Measurements from ENCODE around the gene LAMB3.

The LAMB3 gene

DNA sequence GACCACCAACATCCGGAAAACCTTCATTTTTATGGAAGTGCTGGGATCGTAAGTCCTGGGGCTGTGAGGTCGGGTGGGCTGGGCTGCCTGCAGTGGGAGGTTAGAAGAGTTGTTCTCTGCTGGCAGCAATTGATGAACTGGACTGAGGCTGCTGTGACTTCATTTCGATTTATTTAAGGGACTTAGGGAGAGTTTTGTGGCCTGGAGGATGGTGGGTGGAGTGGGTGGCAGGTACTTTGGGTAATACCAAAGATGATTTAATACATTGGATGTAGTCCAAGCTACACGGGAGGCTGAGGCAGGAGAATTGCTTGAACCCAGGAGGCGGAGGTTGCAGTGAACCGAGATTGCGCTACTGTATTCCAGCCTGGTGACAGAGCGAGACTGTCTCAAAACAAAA lies 57.2 kb downstream of the LAMB3 start:
- DNase-seq (ENCODE audit: low read depth), result no peak

DNA sequence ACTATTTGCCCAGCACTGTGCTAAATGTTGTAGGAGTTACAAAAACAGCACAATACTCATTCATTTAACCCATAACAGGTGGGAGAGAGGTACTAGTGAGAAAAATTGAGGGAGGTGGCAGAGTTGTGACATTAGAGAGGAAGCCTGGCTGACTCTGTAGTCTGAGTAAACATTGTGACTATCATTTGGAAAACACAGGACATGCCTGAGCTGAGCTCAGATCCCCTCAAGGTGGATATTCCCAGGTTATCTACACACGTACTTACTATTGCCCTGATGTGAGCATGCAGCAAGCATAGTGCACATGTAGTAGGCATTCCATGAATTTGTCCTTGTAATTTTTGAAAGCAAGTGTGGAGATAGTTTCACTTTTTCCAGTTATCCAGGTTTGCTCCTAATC lies 57.8 kb downstream of the LAMB3 start:
- no peak for DNase-seq (ENCODE audit: low read depth)

GRCh38 chr1:209593747-209594146 lies 58.5 kb downstream of the LAMB3 start:
- DNase-seq (ENCODE audit: low read depth), result no peak

- DNase-seq (ENCODE audit: low read depth), result no peak
Observed at GRCh38 chr1:209590405-209590804, 61.8 kb downstream of the LAMB3 start.

DNA sequence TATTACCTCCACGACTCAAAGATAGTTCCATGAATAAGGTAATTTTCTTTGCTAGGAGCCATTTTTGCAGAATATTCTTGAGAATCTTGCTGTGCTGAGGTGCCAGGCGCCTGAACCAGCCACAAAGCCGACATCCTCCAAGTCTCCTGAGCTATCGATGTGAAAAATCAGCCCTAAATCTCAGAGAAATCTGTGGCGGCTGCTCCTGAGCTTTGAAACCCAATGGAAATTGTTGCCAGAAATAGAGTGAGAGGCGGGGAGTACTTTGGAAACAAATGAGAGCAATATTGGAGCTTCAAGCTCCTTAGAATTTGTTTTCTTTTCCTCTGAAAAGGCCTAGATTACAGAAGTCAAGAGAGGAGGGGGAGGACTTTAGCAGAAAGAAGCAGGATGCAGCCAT lies 62.4 kb downstream of the LAMB3 start:
- no peak for DNase-seq (ENCODE audit: low read depth)

DNA sequence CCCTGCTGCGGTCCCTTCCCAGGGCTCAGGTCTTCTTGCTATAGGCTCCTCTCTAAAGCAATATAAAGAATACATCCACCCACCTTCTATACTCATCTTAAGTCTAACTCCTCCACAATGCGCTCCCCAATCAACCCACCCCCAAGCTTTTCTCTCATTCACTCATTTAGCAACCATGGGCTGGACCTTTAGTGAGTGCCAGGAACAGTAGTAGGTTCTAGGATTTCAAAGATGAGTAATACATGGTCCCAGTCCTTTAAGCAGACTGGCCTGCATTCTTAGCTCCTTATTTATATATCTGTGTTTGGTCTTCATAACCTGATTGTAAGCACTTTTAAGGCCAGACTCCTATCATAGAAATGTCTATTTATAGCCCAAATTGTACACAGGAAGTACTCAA lies 62.8 kb downstream of the LAMB3 start:
- DNase-seq (ENCODE audit: low read depth), result no peak

- no peak for DNase-seq (ENCODE audit: low read depth)
Observed at GRCh38 chr1:209587789-209588188, 64.4 kb downstream of the LAMB3 start.

DNA sequence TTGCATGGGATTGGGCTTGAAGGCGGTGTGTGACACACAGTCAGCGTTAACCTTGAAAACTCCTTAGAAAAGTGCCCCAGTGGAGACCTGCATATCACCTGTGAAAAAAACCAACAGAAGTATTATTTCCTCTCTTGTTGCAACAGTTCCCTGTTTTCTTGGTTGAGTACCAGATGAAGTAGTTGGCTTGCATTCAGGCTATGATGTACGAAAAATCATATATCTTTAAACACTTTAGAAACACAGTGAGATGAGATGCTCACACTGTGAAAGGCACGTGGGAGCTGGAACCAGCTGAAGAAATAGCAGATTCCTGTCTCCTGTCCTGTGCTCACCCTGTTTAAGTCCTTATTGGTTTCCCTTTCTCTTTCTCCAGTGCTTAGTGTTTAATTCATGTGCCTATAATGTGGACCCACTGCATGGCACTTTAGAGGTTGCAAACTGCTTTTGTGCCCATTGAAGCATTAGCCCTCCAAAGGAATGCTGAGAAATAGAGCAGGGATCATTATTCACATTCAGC lies 65.9 kb downstream of the LAMB3 start:
- no peak for DNase-seq (ENCODE audit: low read depth)

DNA sequence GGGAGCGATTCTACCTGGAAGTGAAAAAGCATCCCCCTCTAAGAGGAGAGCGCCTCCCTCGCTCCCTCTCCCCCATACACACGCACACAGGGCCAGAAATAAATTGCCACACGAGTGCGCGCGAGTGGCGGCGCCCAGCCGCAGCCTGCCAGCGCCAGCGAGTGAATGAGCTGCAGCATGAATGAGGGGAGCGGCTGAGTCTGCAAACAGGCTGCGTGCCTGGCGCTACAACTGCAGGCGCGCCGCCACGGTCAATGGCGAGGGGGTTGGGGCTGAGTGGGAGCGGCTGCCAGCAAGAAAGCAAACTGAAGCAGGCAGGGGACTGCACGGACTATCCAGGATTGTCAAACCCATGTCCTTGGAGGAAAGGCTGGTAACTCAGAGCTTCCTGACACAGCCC lies 66.6 kb downstream of the LAMB3 start:
- no peak for DNase-seq (ENCODE audit: low read depth)

- no peak for DNase-seq (ENCODE audit: low read depth)
Observed at GRCh38 chr1:209585197-209585596, 67.0 kb downstream of the LAMB3 start.

GRCh38 chr1:209584231-209584672 lies 68.0 kb downstream of the LAMB3 start:
- no peak for DNase-seq (ENCODE audit: low read depth)

DNA sequence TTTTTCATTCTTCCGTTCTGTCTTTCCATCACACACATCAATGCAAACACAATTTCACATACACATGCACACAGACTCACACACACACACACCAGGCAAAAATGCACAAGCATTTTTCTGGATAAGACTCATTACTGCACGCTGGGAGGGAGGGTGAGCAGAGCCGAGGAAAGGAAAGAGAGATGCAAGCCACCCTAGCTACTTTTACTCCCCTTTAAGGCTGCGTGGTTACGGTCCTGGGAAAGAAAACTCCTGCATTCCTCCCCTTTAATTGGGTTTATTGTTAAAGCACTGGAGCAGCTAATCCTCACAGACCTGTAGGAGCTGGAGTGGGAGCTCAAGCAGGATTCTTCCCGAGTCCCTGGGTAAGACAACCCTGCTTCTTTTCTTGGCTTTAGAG lies 68.8 kb downstream of the LAMB3 start, which contains the start of gene CAMK1G:
CAMK1G (plus strand) TSS at position 307 of the 400 bp plus-strand sequence. CDS start 11,270 bp downstream, outside the sequence.
- DNase-seq (ENCODE audit: low read depth), result no peak

DNA sequence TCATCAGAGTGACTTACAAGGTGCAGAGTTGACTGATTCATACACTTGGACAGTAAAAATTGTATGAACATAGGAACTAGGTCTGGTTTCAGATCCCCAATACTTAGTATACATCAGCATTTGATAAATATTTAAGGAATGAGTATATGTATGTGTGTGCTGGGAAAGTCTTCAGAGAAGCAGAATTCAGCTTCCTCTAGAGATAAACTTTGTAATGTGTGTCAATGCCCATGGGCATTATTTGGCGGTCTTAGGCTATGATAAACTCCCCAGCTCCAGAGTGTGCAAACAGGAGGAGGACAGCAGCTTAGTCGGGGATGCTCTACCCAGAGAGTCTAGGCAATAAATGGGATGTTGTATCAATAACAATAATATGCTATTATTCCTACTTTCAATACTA lies 71.6 kb downstream of the LAMB3 start:
- no peak for DNase-seq (ENCODE audit: low read depth)

- DNase-seq (ENCODE audit: low read depth), result no peak
Observed at GRCh38 chr1:209577346-209577745, 74.9 kb downstream of the LAMB3 start.

DNA sequence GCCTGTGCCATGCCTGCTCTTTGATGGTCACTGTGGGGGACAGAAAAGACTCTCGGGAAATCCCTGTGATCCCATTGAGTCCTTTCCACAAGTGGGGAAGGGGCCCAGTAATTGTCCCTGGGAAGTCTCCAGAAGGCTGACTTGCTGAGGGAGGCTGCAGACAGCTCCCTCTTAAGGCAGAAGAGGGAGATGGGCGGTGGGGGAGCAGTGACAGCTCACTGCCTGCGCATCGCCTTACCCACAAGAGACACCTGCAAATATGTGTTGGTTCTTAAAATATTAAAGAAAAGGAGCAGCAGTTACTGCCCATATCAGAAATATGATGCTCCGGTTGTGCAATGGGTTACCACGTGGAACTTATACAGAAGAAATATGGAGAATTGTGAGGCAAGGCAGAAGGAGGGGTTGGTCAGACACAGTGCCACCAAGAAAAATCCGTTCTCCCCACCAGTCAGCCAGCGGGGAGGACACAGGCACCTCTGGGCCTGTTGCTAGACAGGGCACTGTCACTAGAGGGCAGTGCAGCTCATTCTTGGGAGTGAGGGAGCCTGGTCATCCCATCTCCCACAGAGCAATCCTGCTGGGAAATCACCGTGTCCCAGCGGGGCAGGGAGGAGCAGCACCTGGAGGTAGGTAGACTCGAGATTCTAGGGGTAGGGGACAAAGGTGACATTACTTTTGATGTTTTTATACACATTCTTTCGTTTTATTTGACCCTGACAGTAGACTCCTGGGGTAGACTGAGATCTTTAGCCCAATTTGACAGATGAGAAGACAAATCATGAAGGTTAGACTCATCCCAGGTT lies 75.6 kb downstream of the LAMB3 start:
- DNase-seq (ENCODE audit: low read depth), result peak; percentile 27

GRCh38 chr1:209570743-209571142 lies 81.5 kb downstream of the LAMB3 start:
- DNase-seq (ENCODE audit: low read depth), result no peak

DNA sequence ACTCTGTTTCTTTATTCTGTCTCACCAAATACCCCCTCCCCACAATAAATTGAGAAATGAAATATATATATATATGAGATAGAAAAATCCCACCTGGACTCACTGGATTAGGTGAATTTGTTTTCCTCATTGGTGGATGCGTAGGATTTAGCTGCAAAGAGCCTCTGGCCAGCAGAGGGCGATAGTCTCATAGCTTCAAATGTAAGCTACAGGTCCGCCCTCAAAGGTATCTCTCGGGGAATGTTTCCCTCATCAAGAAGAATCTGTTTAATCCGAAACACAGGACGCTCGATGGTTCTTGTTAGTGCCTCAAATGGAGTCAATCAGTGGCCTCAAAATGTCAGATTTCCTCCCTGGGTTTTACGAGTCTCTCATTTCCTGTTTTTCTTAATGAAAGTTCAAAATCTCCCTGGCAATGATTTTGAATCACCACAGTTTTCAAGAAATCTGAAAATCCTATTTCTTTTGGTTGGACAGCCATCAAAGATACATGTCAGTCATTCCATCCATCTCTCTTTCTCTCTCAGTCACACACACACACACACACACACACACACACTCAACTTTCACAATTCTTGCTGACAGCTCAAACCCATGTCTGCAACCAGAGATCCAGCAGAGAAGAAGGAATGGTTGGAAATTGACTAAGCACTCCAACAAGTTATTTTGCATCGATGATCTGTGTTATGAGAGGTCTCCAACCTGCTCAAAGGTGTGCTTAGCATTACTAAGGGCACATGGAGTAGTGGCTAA lies 82.6 kb downstream of the LAMB3 start:
- DNase-seq (ENCODE audit: low read depth), result peak; percentile 33

DNA sequence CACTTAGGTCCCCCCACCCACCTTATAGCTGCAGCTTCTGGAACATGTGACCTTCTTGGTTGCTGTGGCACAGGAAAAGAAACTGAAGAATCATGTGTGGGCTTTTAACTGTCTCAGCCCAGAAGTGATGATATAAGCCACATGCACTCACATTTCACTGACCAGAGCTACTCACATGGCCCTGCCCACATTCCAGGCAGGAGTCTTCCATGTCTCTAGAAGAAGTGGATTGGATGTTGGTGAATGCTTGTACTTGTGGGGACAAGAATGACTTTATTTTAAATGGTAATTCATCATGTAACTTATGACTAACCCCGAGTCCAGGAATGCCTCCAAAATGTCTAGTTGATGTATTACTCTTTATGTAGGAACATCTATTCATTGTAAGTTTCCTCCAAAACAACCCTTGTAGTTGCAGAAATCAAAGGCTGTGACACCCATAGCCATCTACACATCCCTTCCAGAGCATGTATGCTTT lies 84.5 kb downstream of the LAMB3 start:
- no peak for DNase-seq (ENCODE audit: low read depth)

DNA sequence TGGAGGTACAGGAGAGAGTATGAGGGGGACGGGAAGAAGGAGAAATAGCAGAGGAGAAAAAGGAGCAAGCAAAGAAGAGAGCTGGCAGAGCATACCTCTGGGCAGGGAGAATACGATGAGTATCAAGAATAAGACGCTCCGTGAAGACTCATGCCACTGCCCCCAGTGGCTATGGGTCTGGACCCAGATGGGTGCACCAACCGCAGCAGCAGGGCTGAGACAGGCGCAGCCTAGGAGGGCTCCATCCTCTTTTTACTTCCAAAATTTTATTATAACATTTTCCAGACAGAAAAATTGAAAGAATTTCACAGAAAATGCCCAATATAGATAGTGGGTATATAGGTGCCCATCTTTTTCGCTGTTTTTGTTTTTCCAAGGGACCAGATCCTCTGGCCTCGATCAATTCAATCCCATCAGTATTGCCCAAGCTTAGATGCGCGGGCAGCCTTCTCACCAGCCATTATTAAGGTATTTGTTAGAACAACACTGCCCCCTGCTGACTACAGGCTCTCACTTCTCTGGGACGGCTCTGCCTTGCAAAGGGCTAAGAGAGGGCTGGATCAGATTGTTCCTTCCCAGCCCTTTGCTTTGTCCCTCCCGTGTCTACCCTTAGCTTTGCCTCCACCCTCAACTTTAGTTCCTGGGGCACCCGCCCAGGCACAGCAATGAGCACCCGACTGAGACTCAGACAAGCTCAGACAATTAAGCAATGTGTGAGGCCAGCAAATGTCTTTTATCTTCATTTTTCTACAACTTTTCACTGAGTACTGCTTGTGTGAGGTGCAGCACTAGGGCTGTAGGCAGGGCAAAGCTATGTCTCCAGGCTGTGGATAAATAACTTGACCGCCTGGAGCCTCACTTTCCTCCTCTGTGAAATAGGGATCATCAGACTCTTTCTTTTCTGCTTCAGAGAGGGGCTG lies 86.2 kb downstream of the LAMB3 start:
- peak; percentile 49 for DNase-seq (ENCODE audit: low read depth)
